GM18502 (cell line): ENCODE data around the gene WFS1.

Experiments
- ATAC-seq: cut with Tn5 transposase; IDR thresholded peaks from one replicate; pipeline ENCODE4 v1.9.1; 2021; ENCODE audit warnings: mild to moderate bottlenecking; ENCODE audit not compliant: unreplicated experiment, poor library complexity

Gene WFS1

GRCh38 chr4:6321361-6321760, 51.7 kb downstream of the WFS1 start:
- ATAC-seq, result no peak

GRCh38 chr4:6322067-6322760, 52.6 kb downstream of the WFS1 start:
- no peak for ATAC-seq

GRCh38 chr4:6322761-6323566, 53.3 kb downstream of the WFS1 start:
- no peak for ATAC-seq

DNA sequence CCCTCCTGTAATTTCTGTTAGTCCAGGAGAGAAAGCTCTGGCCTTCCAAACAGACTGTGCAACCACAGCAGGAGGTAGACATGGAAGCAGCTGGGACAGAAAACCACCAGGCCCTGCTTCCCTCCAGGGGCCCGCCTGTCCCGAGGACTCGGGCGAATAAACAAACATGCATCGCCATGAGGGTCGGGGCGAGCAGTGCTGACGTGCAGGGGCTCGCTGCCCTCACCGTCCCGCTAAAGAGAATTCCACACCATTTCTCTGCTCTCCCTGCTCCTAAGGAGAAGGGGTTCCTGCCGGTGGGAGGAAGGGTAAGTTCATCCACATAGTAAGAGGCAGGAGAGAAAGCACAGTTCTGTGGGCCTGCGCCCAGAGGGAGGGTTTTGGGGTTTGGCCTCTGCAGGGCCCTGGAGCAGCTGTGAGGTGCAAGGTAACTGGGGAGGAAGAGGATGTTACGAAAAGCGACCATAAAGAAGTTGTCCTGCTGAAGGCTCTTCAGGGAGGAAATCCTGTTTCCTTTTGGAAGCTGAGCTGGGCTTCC, 54.9 kb downstream of the WFS1 start:
- no peak for ATAC-seq

- ATAC-seq, result no peak
Measured at GRCh38 chr4:6324999-6325787, 55.5 kb downstream of the WFS1 start.

- no peak for ATAC-seq
Measured at GRCh38 chr4:6325788-6326290, 56.2 kb downstream of the WFS1 start.

DNA sequence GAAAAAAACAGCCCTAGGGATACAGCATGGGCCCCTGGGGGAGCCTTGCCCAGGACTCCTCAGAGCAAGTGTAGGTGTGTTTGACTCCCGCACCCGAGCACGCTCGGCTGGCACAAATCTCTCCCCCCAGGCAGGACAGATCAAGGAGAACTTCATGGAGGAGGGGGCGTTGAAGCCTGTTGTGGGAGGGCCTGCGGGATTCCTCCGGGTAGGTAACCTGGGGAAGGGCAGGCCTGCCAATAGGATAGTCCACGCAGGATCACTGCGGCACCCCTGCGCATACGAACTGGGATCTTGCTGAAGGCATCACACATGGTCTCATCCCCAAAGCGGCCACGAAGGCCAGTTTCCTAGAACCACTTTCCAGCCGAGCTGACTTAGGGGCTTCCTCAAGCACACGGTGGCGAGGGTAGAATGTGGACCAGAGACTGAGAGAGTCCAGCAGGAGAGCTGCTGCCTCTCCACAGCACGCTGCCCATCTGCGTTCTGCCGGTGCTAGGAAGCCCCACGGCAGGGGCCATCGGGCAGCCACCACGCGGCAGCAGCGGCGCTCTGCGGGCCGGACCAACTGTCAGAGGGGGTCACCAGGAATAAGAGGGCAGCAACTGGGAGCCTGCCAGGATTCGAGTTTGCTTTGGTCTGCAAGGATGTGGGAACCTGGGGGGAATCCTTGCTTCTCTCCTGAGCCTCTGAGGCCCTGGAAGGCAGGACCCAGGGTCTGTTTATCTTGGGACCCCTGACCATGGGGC, 56.8 kb downstream of the WFS1 start:
- no peak for ATAC-seq

DNA sequence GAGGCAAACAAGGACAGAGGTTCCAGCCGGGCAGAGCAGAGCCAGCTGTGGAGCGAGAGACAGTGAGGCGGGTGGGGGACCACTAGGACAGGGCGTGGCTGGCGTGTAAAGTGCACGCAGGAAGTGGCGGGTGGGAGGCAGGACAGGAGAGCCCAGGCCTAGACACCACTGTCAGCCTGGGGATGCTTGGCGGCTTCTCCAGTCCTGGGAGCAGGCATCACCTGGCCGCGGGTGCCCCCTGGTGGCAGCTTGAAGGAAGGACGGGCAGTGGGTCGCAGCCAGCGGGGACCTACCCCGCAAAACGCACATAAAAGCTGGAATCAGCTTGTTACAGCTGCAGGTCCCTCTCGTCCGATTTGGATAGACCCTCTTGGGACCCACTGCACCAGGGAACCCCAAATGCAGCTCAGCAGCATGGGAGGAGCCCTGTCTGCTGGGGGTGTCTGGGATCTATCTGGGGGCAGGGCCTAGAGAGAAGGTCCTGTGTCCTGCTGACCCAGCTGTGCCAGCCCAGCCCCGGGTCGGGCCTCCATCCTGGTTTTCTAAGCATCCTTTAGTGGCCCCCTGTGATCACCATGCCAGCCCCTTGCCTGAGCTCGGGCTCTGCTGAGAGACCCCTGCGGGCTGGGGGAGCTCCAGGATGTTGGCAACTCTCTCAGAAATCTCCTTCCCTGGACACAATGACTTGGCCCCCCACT, 57.7 kb downstream of the WFS1 start:
- ATAC-seq, result peak; percentile 75

GRCh38 chr4:6328526-6328925, 58.9 kb downstream of the WFS1 start:
- no peak for ATAC-seq

GRCh38 chr4:6329478-6330383, 60.1 kb downstream of the WFS1 start:
- ATAC-seq, result no peak

DNA sequence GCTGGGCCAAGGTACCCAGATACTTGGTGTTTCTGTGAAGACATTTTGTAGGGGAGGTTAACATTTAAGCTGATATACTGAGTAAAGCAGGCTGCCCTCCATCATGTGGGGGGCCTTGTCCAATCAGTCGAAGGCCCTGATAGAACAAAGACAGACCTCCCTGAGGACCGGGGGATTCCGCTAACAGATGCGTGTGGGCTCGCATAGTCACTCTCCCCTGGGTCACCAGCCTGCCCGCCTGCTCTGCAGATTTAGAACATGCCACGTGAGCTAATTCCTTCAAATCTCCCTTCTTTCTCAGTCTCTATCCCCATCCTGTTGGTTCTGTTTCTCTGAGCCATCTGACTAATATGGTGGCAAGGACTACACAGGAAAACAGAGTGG, 60.7 kb downstream of the WFS1 start:
- no peak for ATAC-seq

- no peak for ATAC-seq
Measured at GRCh38 chr4:6331018-6331417, 61.4 kb downstream of the WFS1 start.

DNA sequence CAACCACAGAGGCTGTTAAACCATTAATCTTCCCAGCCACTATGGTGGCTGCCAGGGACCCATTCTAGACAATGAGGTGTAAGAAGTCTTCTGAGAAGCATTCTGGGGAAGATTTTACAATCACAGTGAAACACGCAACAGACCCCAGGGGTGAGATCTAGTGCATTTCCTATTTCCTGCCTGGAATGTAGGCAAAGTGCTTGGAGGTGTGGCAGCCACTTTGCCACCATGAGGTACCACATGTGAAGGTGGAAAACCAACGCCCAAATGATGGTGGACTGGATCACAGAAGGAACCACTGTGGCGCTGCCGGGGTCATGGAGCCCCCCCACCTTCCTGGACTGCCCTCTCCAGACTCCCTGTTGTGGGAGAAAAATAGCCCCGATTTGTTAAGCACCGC, 61.8 kb downstream of the WFS1 start:
- no peak for ATAC-seq

DNA sequence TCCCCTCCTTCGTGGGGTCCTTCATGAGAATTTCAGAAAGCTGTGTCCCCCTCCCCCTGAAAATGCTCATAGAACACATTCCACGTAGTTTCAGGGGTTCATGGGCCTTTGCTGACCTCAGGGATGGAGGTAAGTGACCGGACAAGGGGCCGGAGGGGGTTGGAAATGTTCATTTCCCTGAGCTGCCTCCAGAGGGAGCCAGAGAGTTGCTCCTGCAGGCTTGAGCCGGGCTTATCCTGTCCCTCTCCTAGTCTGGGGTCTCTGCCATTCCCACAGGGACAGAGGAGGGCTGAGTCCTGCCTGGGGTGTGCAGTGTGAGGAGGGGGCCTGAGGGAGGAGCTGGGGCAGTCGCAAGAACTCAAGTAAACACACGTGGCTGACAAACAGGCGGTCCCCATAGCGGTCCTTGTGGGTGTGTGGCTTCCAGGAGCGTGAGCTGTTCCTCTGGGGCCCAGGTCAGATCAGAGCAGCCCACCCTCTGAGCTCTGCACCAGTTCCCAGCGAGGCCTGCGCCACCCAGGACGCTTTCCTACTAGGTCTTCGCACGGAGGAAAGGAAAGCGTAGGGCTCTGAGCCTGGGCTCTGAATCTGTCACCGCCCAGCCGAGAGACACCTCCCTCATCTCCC, 62.5 kb downstream of the WFS1 start:
- no peak for ATAC-seq

DNA sequence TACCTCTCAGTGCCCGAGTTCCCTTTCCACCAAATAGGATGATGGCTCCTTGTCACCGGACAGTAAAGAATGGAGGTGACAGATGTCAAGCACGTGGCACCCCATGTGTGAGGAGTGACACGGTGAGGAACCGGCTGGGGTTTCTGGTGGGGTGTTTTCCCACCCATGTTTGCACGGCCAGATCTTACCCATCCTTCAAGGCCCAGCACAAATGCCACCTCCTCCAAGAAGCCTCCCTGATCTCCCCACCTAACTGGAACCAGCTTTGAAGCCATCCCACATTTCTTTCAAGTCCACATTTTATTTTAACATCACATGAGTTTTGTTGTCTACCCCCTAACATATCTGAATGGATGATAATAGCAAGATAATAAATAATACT, 63.0 kb downstream of the WFS1 start:
- no peak for ATAC-seq

GRCh38 chr4:6333301-6334202, 63.9 kb downstream of the WFS1 start:
- no peak for ATAC-seq
